ENCODE data around the gene PPIF.
"Not testable (repeated sequence)": the region's sequence is repeated elsewhere in the genome, so short reads cannot be mapped to it uniquely, and the experiment has no call there.

Gene PPIF

DNA sequence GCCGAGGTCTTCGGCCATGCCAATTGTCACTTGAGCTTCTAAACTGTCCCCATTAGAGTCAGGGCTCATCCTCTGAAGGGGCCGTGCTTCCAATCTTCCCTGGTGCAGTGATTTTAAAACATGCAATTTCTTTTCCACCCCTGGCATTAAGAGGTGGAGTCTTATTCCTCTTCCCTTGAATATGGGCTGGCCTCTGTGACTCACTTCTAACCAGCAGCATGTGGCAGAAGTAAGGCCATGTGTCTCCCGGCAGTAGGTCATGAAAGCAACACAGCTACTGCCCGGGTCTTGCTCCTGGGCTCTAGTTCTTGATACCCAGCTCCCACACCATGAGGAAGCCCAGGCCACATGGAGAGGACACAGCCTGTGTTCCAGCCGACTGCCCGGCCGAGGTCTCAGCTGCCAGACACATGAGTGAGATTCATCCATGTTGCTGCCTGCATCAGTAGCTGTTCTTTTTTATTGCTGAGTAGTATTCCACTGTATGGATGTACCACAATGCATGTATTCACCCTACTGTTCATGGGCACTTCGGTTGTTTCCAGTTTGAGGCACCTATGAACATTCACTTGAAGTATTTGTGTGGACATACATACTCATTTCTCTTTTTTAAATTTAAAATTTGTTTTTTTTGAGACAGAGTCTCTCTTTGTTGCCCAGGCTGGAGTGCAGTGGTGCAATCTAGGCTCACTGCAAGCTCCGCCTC is 14.5 kb upstream of the PPIF start:
- not testable (repeated sequence) for DNase-seq

- DNase-seq = peak; percentile 90
Measured at GRCh38 chr10:79333513-79333912, 13.8 kb upstream of the PPIF start.

DNA sequence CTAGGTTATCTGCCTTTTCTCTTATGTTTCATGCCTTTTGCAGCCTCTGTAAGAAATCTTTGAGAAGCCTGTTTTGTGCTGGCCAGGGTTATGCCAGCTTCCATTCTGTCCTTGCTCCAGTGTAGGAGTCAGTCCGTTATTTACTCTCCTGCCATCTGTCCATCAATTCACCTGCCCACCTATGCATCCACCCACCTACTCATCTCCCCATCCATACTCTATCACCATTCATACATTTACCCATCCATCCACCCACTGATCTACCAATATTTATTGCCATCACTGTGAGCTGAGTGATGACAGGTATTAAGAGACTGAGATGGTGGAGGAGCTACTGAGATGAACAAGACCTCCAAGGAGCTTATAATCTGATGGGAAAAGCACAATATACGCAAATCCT is 12.7 kb upstream of the PPIF start:
- DNase-seq = no peak

- no peak for DNase-seq
Measured at GRCh38 chr10:79335094-79335469, 12.2 kb upstream of the PPIF start.

DNA sequence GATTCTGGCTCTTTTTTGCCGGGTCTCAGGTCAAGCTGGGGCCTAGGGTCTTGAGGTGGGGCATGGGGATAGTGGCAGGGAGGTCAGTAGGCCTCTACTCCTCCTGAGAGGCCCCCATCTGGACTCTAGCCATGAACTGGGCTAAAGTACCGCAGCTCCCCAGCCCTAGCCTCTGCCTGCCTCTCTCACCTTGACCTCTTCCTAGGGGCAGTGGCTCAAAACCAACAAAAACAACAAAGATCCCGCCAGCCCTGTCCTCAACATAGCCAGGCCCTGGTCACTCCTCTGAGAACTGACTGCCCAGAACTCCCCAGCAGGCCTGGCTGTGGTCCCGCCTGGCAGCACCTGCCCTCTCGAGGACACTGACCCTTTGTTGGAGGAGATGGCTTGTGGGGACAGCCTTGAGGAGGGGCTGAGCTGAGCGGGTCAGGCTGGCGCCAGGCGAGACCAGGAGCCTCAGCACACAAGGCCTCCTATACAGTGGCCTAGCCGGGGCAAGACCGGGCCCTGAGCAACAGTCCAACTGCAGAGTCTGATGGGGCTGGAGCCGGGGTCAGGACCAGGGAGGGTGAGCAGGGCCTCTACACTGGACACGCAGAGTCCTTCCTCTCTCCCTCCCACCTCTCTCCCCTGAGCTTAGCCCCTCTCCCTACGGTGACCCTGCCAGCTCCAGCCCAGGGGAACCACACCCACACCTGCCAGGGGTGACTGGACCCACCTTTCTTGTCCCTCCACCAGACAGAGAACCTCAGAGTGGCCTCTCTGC is 11.6 kb upstream of the PPIF start:
- no peak for DNase-seq

DNA sequence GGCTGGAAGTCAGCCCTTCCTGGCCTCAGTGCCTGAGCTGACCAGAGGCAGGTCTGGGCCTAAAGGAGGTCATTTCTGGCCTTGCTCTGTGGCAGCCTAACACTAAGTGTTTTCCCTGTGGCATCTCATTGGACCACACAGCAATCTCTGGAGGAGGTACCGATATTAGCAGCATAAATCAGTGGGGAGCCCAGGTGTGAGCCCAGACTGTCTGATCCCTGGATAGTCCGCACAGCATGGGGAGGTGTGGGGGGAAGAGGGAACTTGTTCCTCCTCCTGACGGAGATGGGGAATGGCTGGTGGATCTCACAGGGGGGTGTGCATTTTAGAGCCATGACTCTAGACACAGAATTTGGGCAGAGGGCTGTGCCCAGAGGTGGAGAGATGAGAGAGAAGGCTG is 11.0 kb upstream of the PPIF start:
- DNase-seq = no peak

GRCh38 chr10:79336739-79337138 is 10.5 kb upstream of the PPIF start:
- DNase-seq = no peak

DNA sequence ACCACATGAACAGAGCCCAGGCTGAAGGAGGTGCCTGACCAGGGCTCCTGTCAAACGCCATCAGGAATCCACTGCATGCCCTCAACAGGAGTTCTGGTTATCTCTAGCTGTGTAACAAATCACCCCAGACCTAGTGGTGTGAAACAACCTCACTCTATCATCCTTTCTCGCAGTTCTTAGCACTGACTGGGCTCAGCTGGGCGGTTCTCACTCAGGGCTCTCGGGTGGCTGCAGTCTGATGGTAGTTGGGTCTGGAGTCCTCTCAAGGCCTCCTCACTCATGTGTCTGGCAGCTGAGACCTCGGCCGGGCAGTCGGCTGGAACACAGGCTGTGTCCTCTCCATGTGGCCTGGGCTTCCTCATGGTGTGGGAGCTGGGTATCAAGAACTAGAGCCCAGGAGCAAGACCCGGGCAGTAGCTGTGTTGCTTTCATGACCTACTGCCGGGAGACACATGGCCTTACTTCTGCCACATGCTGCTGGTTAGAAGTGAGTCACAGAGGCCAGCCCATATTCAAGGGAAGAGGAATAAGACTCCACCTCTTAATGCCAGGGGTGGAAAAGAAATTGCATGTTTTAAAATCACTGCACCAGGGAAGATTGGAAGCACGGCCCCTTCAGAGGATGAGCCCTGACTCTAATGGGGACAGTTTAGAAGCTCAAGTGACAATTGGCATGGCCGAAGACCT is 9.3 kb upstream of the PPIF start:
- not testable (repeated sequence) for DNase-seq

GRCh38 chr10:79339266-79339665 is 8.0 kb upstream of the PPIF start:
- no peak for DNase-seq

DNA sequence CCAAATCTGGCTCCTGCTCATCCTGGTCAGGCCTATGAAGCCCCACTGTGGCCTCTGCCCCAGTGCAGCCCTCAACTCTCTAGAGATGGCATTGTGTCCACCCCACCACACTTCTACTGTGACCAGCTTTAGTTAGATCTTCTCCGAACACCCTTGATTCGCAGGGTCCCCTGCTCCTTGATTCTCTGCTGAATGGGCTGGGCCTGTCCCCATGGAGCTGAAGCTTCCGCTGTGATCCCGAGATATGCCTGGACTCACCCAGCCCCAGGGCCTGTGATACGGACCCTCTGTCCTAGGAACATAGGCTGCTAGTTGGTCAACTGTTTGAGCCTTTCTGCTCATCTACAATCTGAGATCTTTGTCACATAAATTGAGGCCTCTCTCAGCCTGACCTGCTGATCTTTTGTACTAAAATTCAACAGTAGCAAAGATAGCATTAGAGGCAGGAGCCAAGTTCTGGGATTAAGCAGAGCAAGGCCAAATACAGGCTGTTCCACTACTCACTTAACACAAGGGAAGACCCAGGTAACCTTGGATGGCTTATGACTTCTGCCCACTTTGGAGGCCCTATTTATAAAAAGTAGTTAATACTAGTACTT is 6.5 kb upstream of the PPIF start:
- no peak for DNase-seq

DNA sequence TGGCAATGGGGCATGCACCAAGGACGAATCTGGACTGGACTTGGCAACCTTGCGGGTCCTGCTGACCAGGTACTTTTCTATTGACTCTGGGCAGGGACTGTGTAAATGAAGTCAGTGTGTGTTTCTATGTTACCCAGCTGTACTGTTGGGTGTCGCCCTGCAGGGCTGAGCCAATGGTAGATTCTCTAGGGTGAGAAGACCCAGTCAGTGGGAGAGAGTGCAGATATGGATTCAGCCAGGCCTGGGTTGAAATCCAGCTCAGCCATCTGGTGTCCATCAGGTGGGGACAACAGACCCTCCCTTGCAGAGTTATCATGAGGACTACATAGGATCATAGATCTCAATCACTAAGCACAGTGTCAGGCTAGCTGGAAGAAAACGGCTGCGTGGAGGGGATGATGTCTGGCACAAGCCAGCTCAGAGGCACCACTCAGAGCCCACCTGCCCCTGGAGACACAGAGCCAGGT is 4.9 kb upstream of the PPIF start:
- DNase-seq = no peak

- DNase-seq = no peak
Measured at GRCh38 chr10:79342811-79343561, 4.3 kb upstream of the PPIF start.

DNA sequence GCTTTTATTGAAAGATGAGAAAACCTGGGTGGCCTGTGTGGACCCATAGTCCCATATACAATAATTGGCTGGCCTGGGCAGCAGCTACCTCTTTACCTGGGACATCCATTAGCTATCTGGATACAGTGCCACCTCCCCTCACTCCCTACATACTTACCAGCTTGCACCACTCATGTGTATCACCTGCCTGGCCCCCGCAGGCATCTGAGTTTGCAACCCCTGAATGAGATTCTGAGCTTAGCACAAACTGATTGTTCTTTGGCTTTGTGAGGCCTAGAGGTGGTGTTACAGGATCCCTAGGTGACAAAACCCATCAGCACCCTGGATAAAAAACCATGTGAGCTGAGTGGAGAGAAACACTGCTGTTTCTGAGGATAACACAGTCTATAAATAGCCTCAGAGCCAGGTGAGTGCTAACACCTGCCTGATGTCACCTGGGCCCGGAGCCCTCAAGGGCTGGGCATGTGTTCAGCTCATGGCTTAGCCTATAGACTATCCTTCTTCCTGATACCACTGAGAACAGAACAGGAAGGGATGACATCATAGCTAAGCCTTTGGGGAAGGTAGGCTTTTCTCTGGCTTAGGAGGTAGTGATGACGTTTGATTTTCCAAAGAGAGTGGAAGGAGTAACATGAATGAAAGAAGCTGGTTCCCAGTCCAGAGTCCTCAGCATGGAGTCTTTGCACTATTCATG is 2.6 kb upstream of the PPIF start:
- DNase-seq = no peak

DNA sequence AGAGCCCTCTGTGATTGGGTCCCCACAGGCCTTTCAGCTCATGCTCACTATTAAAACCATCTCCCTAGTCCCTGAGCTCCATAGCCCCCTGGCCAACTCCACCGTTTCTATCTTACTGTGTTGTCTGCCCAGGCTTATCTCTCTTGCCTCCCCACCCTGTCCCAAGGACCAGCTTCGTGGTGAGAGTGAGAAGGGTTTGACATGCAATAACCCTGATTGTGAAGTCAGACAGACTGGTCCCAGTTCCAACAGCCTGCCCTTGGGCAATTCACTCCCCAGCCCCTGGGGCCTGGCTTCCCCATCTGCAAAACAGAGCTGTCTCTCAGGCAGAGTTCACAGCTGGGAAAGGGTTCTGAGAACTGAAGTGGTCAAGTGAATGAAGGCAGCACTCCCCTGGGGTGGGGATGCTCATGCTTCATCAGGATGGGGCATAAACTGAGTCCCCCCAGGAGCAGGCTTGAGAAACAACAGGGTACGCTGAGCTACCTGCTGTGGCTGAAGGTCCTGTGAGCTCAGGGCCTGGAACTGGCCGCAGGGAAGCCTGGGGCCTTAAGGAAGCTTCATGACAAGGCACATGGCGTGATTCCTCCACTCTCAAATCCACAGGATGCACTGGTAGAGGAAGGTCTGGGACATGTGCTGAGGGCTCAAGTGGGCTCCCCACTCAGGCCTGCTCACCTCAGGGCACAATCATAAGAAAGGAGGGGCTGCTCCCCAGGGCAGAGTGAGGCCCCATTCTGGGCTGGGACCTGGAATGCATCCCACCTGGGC is 1.8 kb upstream of the PPIF start:
- no peak for DNase-seq

- no peak for DNase-seq
Measured at GRCh38 chr10:79346012-79346340, 1.3 kb upstream of the PPIF start.

DNA sequence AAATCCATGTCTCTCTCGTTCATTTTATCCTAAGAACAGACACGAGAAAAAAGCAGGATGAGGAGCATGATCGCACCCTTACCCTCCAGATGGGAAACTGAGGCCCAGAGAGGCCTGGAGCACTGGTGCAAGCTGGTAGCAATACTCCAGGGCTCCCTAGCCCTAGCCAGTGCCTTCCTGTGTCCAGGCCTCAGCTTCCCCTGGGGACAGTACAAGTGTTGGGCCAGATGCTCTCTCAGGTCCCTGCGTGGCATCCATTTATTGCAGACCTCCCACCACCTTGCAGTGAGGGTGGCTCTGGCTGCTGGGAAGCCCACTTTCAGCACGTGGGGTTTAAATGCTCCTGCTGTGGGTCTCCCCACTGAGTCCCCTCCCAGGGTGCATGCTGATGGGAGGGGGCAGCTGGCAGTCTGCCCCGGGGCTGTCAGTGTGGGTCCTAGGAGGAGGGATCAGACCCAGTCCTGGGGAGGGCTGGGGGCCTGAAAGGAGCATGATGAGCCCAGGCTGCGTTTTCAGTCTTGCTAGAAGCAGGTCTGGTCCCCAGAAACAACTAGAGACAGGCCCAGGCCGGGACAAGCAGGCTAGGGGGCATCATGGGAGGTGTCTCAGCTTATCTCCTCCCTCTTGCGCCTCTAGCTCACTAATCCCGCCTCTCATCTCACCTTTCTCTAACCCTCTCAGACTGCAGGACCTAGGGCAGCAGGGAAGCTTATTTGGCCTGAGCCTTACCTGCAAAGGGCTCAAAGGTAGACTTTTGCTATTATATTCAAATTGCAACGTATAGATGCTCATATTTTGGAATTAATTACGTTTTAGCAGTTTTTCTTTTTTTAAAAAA is 662 bp upstream of the PPIF start:
- DNase-seq = no peak

DNA sequence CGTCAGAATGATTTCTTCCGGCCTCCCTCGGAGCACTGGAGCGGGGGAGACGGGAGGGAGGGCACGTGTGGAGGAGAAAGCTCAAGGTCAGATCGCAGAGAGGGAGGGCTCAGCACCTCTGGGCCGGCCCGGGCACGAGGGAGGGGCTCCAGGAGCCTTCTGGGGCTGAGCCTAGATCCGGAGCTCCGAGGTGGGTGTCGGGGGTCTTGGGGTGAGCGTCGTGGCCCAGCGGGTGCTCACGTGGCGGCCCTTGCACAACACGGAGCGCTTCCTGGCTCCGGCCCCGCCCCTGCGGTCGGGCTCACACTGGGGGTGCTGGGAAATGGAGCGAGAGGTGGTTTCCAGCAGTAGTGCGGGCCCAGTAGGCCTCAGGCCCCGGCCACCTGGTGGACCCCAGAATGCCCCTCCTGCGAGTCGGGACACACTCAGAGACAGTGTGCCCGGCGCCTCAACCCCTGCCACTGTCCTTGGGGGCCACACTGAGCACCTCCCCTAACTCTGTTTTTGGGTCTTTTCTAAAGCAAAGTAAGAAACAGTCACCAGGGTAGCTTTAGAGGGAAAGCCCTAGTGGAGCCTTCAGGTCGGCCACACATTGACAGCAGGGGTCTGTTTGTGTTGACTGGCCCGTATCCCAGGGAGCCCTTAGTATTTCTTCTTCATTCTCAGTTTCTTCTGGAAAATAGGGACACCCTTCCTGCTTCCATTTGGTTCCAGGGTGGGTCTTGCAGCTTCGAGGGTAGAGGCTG is 798 bp downstream of the PPIF start:
- peak; percentile 63 for DNase-seq

DNA sequence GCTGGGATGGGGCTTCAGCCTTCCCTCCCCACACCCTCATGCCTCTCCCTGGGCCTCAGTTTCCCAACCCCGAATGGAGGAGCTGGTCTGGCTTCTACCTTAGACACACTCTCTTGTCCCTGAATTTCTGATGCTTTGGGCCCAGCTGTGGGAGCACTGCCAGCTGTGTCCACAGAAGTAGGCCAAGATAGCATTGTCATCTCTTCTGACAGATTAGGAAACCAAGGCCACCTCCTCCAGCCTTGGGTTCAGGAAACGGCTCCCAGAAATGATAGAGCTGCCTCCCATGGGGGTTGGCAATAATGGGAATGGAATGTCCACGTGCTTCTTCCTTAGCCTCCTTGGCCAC is 1.3 kb downstream of the PPIF start:
- DNase-seq = no peak

DNA sequence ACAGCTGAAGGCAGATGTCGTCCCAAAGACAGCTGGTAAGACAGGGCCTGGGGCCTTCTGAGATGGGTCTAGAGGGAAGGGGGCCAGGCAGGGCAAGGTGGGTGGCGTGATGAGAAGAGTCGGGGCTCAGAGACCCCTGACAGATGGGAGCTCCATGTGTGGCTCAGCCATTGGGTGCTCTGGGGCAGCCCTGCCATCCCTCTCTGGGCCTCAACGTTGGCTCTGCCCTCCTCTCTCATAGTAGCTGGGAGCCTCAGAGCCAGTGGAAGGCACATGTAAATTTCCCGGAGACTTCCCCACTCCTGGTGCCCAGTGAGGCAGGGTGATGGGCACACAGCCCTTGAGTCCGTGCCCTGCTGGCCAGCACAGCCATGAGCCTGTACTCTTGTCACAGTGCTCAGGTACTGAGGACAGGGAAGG is 1.8 kb downstream of the PPIF start:
- no peak for DNase-seq

All from HCEC 1CT (cell line).